ENCODE data around the gene TNNI2. TPM values are rescaled to one million over a fixed set of nuclear protein-coding genes. Genes with fewer than 3 reads are reported as not detected.

The TNNI2 gene
- total and polyA plus RNA-seq, 2 donors (not counting 3 experiments of a cell fraction or from before 2014, with no cell fraction given): not detected

- POLR2A ChIA-PET: no interaction called here
- no peak overlapping the region for H3K4me3 ChIP-seq (replicated peaks in 1 of 3; ENCODE audit: insufficient read depth in 1 of 3, low read depth in 1 of 3, low read length in 3 of 3)
- H3K4me1 ChIP-seq (ENCODE audit: control insufficient read depth, extremely low read depth, insufficient read depth, low read length): peaks cover 3% of the 10 kb centered on the region
- H2AFZ ChIP-seq (ENCODE audit: low read depth, low read length): no peak overlapping the region
- BruUV-seq (replicated peaks): no TSS peak
- H3K36me3 ChIP-seq (ENCODE audit: control insufficient read depth in 2 of 2, extremely low read depth in 1 of 2, insufficient read depth in 2 of 2, low read length in 2 of 2): no peaks in the 10 kb centered on the region
- H3K79me2 ChIP-seq (ENCODE audit: control insufficient read depth, insufficient read depth, low read length): no peaks in the 10 kb centered on the region
- CTCF ChIA-PET: interaction anchor here (0.7 to 5.4 kb wide), 5 partner anchors 30 to 332 kb away, joined by 3 to 50 read pairs (median 3); no protein-coding TSS in a partner anchor
- TF ChIP-seq FOS (IDR thresholded peaks at IDR 0.05; ENCODE audit: borderline replicate concordance, insufficient read depth, low read length) (no peak), EZH2 (IDR thresholded peaks at IDR 0.05; ENCODE audit: borderline replicate concordance, low read depth, low read length, severe bottlenecking) (no peak), JUN (IDR thresholded peaks at IDR 0.05; ENCODE audit: borderline replicate concordance, insufficient read depth, insufficient read length, low read depth) (no peak), MAX (IDR thresholded peaks at IDR 0.05; ENCODE audit: insufficient read depth, insufficient read length) (no peak), POLR2A (IDR thresholded peaks at IDR 0.05; ENCODE audit: low read depth, low read length) (no peak), GATA2 (IDR thresholded peaks at IDR 0.05; ENCODE audit: insufficient read depth, insufficient read length, low read depth, low read length) (no peak)
- no peaks in the 10 kb centered on the region for H3K27me3 ChIP-seq (ENCODE audit: control insufficient read depth in 2 of 2, insufficient read depth in 2 of 2, low read length in 2 of 2)
- no peak for FAIRE-seq
- dilution Hi-C loops (cut with MboI; ENCODE audit: extremely low pct_ligation_motif_present, low sequenced_read_pairs) (no loop called here), intact Hi-C loops (cut with micrococcal nuclease) (no loop called here)
- no peak overlapping the region for H3K4me2 ChIP-seq (ENCODE audit: insufficient read depth, low read length)
- DNase-seq (ENCODE audit: low read depth, low spot score): no peak
- H4K20me1 ChIP-seq (replicated peaks; ENCODE audit: control insufficient read depth, extremely low read depth, insufficient read depth, low read length): no peaks in the 10 kb centered on the region
- H3K9me3 ChIP-seq (replicated peaks; ENCODE audit: control insufficient read depth, insufficient read depth, low read length): no peaks in the 10 kb centered on the region
- H3K9me1 ChIP-seq (replicated peaks; ENCODE audit: control insufficient read depth, extremely low read depth, insufficient read depth, low read length): no peaks in the 10 kb centered on the region
- H3K27ac ChIP-seq (ENCODE audit: insufficient read depth, low read depth, low read length): no peak overlapping the region
- no peak overlapping the region for H3K9ac ChIP-seq (replicated peaks; ENCODE audit: extremely low read depth, insufficient read depth, low read length)
Measured at GRCh38 chr11:1824221-1825038, 14.4 kb upstream of the TNNI2 start.
